Neural cell (in vitro differentiated cells): ENCODE results near the gene TPI1. TPM values are rescaled to one million over a fixed set of nuclear protein-coding genes. Genes with fewer than 3 reads are reported as not detected.
A peak's percentile ranks its signal among the peaks of the same experiment; 100 is the strongest.

Source experiments
- H2AFZ ChIP-seq: fragments of 200-600, 300-800 bp; sonication (generic), shearing (Covaris generic); 2 replicates; pipeline ENCODE4 v1.6.0; 2014; ENCODE audit warnings: low read depth, mild to moderate bottlenecking, antibody characterized with exemption, low read length, moderate library complexity
- H3F3A ChIP-seq: fragments of 200-600 bp; shearing (Covaris generic); 2 replicates; pipeline ENCODE4 v1.6.1; 2016; ENCODE audit warnings: mild to moderate bottlenecking, moderate library complexity, mixed read lengths, antibody characterized with exemption, low read length; ENCODE audit not compliant: insufficient read depth, poor library complexity, severe bottlenecking
- H3K27ac ChIP-seq: fragments of 200-600, 300-800 bp; sonication (generic), shearing (Covaris generic); 2 replicates; pipeline ENCODE4 v1.5.1; 2014; ENCODE audit warnings: mild to moderate bottlenecking, low read length, moderate library complexity
- H3K27me3 ChIP-seq: fragments of 300-800, 200-600 bp; sonication (generic), shearing (Covaris generic); 2 replicates; pipeline ENCODE4 v1.6.0; 2014; ENCODE audit warnings: mild to moderate bottlenecking, low read depth, low read length, moderate library complexity; ENCODE audit not compliant: insufficient read depth
- H3K36me3 ChIP-seq: fragments of 300-800, 200-600 bp; sonication (generic), shearing (Covaris generic); 2 replicates; pipeline ENCODE4 v1.5.1; 2014; ENCODE audit warnings: mild to moderate bottlenecking, antibody characterized with exemption, low read length, moderate library complexity; ENCODE audit not compliant: insufficient read depth
- H3K4me2 ChIP-seq: fragments of 300-800, 200-600 bp; sonication (generic), shearing (Covaris generic); 2 replicates; pipeline ENCODE4 v1.6.0; 2014; ENCODE audit warnings: mild to moderate bottlenecking, low read length
- H3K4me3 ChIP-seq: fragments of 300-800, 200-600 bp; sonication (generic), shearing (Covaris generic); 2 replicates; pipeline ENCODE4 v1.5.1; 2014; ENCODE audit warnings: mild to moderate bottlenecking, low read length, moderate library complexity
- H3K79me2 ChIP-seq: fragments of 200-600 bp; shearing (Covaris generic); replicated peaks from 2 replicates; pipeline ENCODE4 v1.6.0; 2014; ENCODE audit warnings: mild to moderate bottlenecking, low read length, moderate library complexity; ENCODE audit not compliant: insufficient read depth
- H3K9ac ChIP-seq: fragments of 300-800, 200-600 bp; sonication (generic), shearing (Covaris generic); 2 replicates; pipeline ENCODE4 v1.6.1; 2016; ENCODE audit warnings: mild to moderate bottlenecking, low read length, mixed read lengths
- H3K9me2 ChIP-seq: fragments of 200-600 bp; shearing (Covaris generic); 2 replicates; pipeline ENCODE4 v1.6.1; 2016; ENCODE audit warnings: mild to moderate bottlenecking, low read length, mixed read lengths; ENCODE audit not compliant: insufficient read depth
- H3K9me3 ChIP-seq: fragments of 200-600, 300-800 bp; sonication (generic), shearing (Covaris generic); 2 replicates; pipeline ENCODE4 v1.6.1; 2016; ENCODE audit warnings: mild to moderate bottlenecking, mixed run types, low read length, moderate library complexity, mixed read lengths
- H4K20me1 ChIP-seq: fragments of 200-600 bp; shearing (Covaris generic); 2 replicates; pipeline ENCODE4 v1.6.1; 2016; ENCODE audit warnings: mild to moderate bottlenecking, mixed run types; ENCODE audit not compliant: insufficient read depth
- EP300 ChIP-seq: fragments of 450-650 bp; conservative IDR thresholded peaks from 2 replicates; pipeline ENCODE4 v1.6.1; 2014; ENCODE audit warnings: antibody characterized with exemption, mild to moderate bottlenecking, moderate library complexity; ENCODE audit not compliant: poor library complexity, severe bottlenecking
- EZH2 ChIP-seq: fragments of 200-600, 300-800 bp; shearing (Covaris generic), sonication (generic); IDR thresholded peaks from 2 replicates; pipeline ENCODE4 v1.6.1; 2014; ENCODE audit warnings: antibody characterized with exemption, low read length, borderline replicate concordance, mild to moderate bottlenecking; ENCODE audit not compliant: insufficient read depth, poor library complexity, severe bottlenecking
- MXI1 ChIP-seq: fragments of 450-650 bp; conservative IDR thresholded peaks from 2 replicates; pipeline ENCODE4 v1.6.1; 2014; ENCODE audit warnings: antibody characterized with exemption, mild to moderate bottlenecking; ENCODE audit not compliant: poor library complexity, severe bottlenecking
- POLR2AphosphoS5 ChIP-seq: IDR thresholded peaks from 2 replicates; pipeline ENCODE4 v1.6.1; 2012
- RAD21 ChIP-seq: fragments of 450-650 bp; conservative IDR thresholded peaks from 2 replicates; pipeline ENCODE4 v1.6.1; 2014; ENCODE audit warnings: antibody characterized with exemption, mild to moderate bottlenecking, moderate library complexity
- SMC3 ChIP-seq: fragments of 450-650 bp; conservative IDR thresholded peaks from 2 replicates; pipeline ENCODE4 v1.6.1; 2014; ENCODE audit warnings: antibody characterized with exemption, mild to moderate bottlenecking, moderate library complexity; ENCODE audit not compliant: poor library complexity
- TAF1 ChIP-seq: IDR thresholded peaks from 2 replicates; pipeline ENCODE4 v1.6.1; 2012; ENCODE audit warnings: low read depth
- polyA plus RNA-seq: library from polyadenylated mRNA; depleted of rRNA; stranded (reverse); fragments of >200 nt; gene quantifications from 2 replicates; pipeline ENCODE4 v1.2.3, GENCODE V29; 2014
- TF ChIP-seq, protein P1 (sequence below): IDR thresholded peaks from 2 replicates; pipeline ENCODE4 v1.6.1; 2012; ENCODE audit warnings: borderline replicate concordance
- TF ChIP-seq, protein P2 (sequence below): fragments of 450-650 bp; IDR thresholded peaks from 2 replicates; pipeline ENCODE4 v1.5.1; 2014; ENCODE audit warnings: antibody characterized with exemption, mild to moderate bottlenecking, moderate library complexity; ENCODE audit not compliant: poor library complexity, severe bottlenecking

The TPI1 gene
- polyA plus RNA-seq, 1 donor from 2014 or later = 288 TPM

DNA sequence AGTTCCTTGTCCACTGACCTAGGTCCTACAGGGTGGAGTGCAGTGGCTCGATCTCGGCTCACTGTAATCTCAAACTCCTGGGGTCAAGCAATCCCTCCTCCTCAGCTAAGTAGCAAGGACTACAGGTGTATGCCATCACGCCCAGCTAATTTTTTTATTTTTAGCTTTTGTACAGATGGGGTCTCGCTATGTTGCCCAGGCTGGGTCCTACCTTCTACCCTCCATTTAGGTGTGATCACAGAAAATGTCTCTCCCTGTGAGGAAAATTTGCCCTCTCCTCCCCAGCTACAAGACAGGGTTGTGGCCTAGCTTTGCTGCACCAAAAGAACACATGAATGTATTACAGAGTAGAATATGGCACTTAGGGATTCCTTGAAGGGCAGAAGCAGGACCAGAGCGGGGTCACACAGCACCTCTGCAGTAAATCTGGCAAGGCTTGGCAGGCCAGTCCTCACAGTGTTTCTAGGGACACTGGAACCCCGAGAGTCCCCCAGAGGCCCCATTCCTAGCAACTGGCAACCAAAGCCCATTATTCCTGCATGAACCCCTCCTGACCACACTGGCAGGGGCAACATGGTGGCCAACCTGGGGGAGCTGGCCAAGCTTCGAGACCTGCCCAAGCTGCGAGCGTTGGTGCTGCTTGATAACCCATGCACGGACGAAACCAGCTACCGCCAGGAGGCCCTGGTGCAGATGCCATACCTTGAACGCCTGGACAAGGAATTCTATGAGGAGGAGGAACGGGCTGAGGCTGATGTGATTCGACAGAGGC is 45.0 kb downstream of the TPI1 start:
- H3K4me2 ChIP-seq = no peak overlapping the region

DNA sequence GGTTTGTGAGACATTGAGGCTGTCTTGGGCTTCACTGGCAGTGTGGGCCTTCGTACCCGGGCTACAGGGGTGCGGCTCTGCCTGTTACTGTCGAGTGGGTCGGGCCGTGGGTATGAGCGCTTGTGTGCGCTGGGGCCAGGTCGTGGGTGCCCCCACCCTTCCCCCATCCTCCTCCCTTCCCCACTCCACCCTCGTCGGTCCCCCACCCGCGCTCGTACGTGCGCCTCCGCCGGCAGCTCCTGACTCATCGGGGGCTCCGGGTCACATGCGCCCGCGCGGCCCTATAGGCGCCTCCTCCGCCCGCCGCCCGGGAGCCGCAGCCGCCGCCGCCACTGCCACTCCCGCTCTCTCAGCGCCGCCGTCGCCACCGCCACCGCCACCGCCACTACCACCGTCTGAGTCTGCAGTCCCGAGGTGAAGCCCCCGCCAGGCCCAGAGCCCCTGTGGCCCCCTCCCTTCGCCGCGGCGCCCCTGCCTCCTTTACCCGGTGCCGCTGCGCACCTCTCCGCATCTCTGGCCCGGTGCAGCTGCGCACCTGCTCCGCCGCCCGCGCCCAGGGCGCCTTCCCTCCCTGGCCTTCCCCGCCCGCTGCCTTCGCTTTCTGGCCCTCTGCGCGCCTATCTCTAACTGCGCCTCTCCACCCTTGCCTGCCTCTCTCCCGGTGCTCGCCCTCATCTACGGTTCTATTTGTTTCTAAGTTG is 47.1 kb downstream of the TPI1 start, which contains the start of gene ENO2:
ENO2 (plus strand) TSS at position 335 of the 701 bp plus-strand sequence. CDS start 1,253 bp downstream, outside the sequence.
- H3K27ac ChIP-seq = peak within 1 kb of the TSS; percentile 93
- H3F3A ChIP-seq = no peaks in the 10 kb centered on the region
- no peaks in the 10 kb centered on the region for H3K9me2 ChIP-seq
- H3K79me2 ChIP-seq = peaks cover 16% of the 10 kb centered on the region
- no peaks in the 10 kb centered on the region for H3K27me3 ChIP-seq
- H4K20me1 ChIP-seq = no peaks in the 10 kb centered on the region
- H3K9ac ChIP-seq = peak within 1 kb of the TSS; percentile 96
- H3K36me3 ChIP-seq = no peaks in the 10 kb centered on the region
- H3K4me3 ChIP-seq = peak within 1 kb of the TSS; percentile 97
- H3K9me3 ChIP-seq = no peaks in the 10 kb centered on the region
- peak within 1 kb of the TSS; percentile 88 for H3K4me2 ChIP-seq
- H2AFZ ChIP-seq = peak within 1 kb of the TSS; percentile 87
- TF ChIP-seq SMC3 (peak; percentile 32), TAF1 (peak; percentile 80), EP300 (peak; percentile 34), RAD21 (peak; percentile 34), EZH2 (no peak), MXI1 (peak; percentile 71), POLR2AphosphoS5 (peak; percentile 95)
- TF ChIP-seq, protein P1, sequence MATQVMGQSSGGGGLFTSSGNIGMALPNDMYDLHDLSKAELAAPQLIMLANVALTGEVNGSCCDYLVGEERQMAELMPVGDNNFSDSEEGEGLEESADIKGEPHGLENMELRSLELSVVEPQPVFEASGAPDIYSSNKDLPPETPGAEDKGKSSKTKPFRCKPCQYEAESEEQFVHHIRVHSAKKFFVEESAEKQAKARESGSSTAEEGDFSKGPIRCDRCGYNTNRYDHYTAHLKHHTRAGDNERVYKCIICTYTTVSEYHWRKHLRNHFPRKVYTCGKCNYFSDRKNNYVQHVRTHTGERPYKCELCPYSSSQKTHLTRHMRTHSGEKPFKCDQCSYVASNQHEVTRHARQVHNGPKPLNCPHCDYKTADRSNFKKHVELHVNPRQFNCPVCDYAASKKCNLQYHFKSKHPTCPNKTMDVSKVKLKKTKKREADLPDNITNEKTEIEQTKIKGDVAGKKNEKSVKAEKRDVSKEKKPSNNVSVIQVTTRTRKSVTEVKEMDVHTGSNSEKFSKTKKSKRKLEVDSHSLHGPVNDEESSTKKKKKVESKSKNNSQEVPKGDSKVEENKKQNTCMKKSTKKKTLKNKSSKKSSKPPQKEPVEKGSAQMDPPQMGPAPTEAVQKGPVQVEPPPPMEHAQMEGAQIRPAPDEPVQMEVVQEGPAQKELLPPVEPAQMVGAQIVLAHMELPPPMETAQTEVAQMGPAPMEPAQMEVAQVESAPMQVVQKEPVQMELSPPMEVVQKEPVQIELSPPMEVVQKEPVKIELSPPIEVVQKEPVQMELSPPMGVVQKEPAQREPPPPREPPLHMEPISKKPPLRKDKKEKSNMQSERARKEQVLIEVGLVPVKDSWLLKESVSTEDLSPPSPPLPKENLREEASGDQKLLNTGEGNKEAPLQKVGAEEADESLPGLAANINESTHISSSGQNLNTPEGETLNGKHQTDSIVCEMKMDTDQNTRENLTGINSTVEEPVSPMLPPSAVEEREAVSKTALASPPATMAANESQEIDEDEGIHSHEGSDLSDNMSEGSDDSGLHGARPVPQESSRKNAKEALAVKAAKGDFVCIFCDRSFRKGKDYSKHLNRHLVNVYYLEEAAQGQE = peak; percentile 66

More for the DNA sequence above, 45.0 kb downstream of the TPI1 start:
- Histone ChIP-seq H3K36me3 (no peaks in the 10 kb centered on the region), H3K9ac (no peak overlapping the region), H3K9me3 (no peaks in the 10 kb centered on the region), H3K79me2 (peaks cover 16% of the 10 kb centered on the region), H2AFZ (no peak overlapping the region), H3K27me3 (no peaks in the 10 kb centered on the region), H3K27ac (no peak overlapping the region), H3K4me3 (no peak overlapping the region), H3F3A (no peaks in the 10 kb centered on the region), H4K20me1 (no peaks in the 10 kb centered on the region), H3K9me2 (no peaks in the 10 kb centered on the region)
- TF ChIP-seq SMC3 = no peak
- TF ChIP-seq TAF1 = no peak
- no peak for TF ChIP-seq POLR2AphosphoS5
- TF ChIP-seq RAD21 = no peak
- no peak for TF ChIP-seq EP300
- TF ChIP-seq, protein P1 = no peak
- no peak for TF ChIP-seq MXI1
- TF ChIP-seq EZH2 = no peak
- TF ChIP-seq, protein P2, sequence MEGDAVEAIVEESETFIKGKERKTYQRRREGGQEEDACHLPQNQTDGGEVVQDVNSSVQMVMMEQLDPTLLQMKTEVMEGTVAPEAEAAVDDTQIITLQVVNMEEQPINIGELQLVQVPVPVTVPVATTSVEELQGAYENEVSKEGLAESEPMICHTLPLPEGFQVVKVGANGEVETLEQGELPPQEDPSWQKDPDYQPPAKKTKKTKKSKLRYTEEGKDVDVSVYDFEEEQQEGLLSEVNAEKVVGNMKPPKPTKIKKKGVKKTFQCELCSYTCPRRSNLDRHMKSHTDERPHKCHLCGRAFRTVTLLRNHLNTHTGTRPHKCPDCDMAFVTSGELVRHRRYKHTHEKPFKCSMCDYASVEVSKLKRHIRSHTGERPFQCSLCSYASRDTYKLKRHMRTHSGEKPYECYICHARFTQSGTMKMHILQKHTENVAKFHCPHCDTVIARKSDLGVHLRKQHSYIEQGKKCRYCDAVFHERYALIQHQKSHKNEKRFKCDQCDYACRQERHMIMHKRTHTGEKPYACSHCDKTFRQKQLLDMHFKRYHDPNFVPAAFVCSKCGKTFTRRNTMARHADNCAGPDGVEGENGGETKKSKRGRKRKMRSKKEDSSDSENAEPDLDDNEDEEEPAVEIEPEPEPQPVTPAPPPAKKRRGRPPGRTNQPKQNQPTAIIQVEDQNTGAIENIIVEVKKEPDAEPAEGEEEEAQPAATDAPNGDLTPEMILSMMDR = no peak
